Glutamatergic neuron (in vitro differentiated cells): ENCODE measurements around the gene BAAT. TPM values are rescaled to one million over a fixed set of nuclear protein-coding genes. Genes with fewer than 3 reads are reported as not detected.

Experiments
- DNase-seq: peaks from one replicate; pipeline ENCODE4 v3.0.0; 2022
- H3K27ac Mint-ChIP-seq: one replicate; pipeline ENCODE4 v1.8.0; 2020; ENCODE audit warnings: mild to moderate bottlenecking, mixed read lengths, inconsistent platforms; ENCODE audit not compliant: unreplicated experiment
- H3K27me3 Mint-ChIP-seq: one replicate; pipeline ENCODE4 v1.8.0; 2020; ENCODE audit warnings: mild to moderate bottlenecking, moderate library complexity, mixed read lengths, inconsistent platforms; ENCODE audit not compliant: unreplicated experiment
- H3K36me3 Mint-ChIP-seq: one replicate; pipeline ENCODE4 v1.8.0; 2020; ENCODE audit warnings: mild to moderate bottlenecking, mixed read lengths, inconsistent platforms; ENCODE audit not compliant: unreplicated experiment
- H3K4me1 Mint-ChIP-seq: one replicate; pipeline ENCODE4 v1.8.0; 2020; ENCODE audit warnings: mild to moderate bottlenecking, low read depth, mixed read lengths, inconsistent platforms; ENCODE audit not compliant: unreplicated experiment
- H3K4me3 Mint-ChIP-seq: one replicate; pipeline ENCODE4 v1.8.0; 2020; ENCODE audit warnings: mild to moderate bottlenecking, mixed read lengths, inconsistent platforms; ENCODE audit not compliant: unreplicated experiment
- H3K9me3 Mint-ChIP-seq: one replicate; pipeline ENCODE4 v1.8.0; 2020; ENCODE audit warnings: mild to moderate bottlenecking, moderate library complexity, mixed read lengths, inconsistent platforms; ENCODE audit not compliant: unreplicated experiment
- total RNA-seq: library from RNA; stranded (reverse); fragmentation: NEBNext Ultra II Directional; extraction: Animal tissue kit (Norgen Biotek cat#: 25700); gene quantifications from one replicate; pipeline ENCODE4 v1.2.1, GENCODE V29; 2021; ENCODE audit not compliant: unreplicated experiment
- TF ChIP-seq, protein P1 (sequence below): fragments of 200-600 bp; sonication (generic); IDR thresholded peaks from one replicate; pipeline ENCODE4 v1.5.0; 2021; ENCODE audit not compliant: partially characterized antibody, unreplicated experiment

BAAT gene
- total RNA-seq, 1 donor from 2014 or later = 0.54 TPM

DNA sequence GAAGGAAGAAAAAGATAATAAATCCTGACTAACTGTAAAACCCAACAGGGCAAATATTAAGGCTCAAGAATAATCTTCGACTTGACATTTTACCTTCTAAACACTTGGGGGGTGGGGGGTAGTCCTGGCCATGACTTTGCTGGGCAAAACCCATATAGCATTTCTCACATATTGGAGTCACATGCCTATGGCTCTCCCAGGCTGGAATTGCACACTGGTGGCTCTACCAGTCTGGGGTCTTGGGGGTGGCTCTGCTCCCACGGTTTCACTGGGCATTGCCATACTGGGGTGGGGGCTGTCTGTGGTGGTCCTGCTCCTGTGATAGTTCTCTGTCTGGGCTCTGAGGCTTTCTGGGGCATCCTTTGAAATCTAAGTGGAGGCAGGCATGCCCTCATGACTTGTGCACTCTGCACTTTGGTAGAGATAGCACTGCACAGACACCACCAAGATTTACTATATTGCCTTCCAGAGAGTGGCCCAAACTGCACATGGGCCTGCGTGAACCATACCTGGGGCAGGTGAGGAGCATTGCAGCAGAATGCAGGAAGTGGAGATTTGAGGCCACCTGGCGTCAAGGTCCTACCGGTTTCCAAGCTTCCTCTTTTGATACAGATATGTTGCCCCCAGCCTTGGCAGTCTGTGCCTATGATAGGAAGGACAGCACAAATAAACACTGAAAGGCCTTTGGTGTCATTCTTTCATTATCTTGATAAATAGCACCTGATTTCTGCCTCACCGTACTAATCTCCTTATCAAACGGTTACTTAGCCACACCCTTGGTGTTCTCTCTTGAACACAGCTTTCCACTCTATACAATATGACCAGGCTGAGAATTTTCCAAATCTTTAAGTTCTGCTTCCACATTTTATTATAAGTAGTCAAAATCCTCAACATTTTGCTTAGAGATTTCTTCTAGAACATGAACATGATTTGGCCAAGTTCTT lies 29.8 kb downstream of the BAAT start:
- TF ChIP-seq, protein P1, sequence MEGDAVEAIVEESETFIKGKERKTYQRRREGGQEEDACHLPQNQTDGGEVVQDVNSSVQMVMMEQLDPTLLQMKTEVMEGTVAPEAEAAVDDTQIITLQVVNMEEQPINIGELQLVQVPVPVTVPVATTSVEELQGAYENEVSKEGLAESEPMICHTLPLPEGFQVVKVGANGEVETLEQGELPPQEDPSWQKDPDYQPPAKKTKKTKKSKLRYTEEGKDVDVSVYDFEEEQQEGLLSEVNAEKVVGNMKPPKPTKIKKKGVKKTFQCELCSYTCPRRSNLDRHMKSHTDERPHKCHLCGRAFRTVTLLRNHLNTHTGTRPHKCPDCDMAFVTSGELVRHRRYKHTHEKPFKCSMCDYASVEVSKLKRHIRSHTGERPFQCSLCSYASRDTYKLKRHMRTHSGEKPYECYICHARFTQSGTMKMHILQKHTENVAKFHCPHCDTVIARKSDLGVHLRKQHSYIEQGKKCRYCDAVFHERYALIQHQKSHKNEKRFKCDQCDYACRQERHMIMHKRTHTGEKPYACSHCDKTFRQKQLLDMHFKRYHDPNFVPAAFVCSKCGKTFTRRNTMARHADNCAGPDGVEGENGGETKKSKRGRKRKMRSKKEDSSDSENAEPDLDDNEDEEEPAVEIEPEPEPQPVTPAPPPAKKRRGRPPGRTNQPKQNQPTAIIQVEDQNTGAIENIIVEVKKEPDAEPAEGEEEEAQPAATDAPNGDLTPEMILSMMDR = no peak
- Mint-ChIP-seq H3K27me3 (no peaks in the 10 kb centered on the region), H3K36me3 (peaks cover 5% of the 10 kb centered on the region), H3K4me3 (no peak overlapping the region), H3K9me3 (no peaks in the 10 kb centered on the region), H3K4me1 (no peaks in the 10 kb centered on the region), H3K27ac (no peak overlapping the region)
- no peak for DNase-seq

DNA sequence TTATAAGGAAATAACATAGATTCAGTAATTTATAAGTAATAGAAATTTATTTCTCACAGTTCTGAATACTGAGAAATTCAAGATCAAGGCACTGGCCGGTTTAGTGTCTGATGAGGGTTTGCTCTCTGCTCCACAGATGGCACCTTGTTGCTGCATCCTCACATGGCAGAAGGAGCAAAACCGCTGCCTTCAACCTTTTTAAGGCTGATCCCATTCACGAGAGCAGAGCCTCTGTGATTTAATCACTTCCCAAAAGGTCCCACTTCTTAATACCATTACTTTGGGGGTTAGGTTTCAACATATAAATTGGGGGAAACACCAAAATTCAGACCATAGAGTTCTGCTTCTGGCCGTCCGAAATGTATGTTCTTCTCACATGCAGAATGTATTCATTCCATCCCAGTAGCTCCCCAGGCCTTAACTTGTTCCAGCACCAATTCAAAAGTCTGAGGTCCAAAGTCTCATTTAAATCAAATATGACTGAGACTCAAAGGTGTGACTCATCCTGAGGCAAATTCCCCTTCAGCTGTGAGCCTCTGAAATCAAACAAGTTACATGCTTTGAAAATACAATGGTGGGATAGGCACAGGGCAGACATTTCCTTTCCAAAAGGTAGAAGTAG lies 30.6 kb downstream of the BAAT start:
- Mint-ChIP-seq H3K4me1 (no peaks in the 10 kb centered on the region), H3K4me3 (no peak overlapping the region), H3K27ac (no peak overlapping the region), H3K27me3 (no peaks in the 10 kb centered on the region), H3K9me3 (no peaks in the 10 kb centered on the region), H3K36me3 (peaks cover 5% of the 10 kb centered on the region)
- no peak for DNase-seq
- TF ChIP-seq, protein P1 = no peak

DNA sequence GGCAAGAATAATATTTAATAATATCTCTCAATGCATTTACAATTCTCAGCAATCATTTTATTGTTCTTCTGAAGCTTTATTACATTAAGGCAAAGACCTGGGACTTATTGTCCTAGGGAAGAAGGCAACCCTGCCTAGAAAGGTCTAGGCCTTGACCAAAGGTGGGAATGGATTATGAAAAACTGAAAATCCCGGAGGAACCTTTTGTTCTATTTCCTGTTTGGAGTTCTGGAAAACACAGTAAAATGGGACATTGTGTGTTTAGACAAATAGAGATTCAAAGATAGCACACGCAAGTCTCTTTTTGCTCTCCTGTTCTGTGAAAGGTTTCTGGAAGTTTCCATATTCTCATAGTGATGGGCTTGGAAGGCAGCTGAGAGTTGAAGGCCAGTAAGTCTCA lies 31.1 kb downstream of the BAAT start:
- TF ChIP-seq, protein P1 = no peak
- no peaks in the 10 kb centered on the region for H3K4me1 Mint-ChIP-seq

DNA sequence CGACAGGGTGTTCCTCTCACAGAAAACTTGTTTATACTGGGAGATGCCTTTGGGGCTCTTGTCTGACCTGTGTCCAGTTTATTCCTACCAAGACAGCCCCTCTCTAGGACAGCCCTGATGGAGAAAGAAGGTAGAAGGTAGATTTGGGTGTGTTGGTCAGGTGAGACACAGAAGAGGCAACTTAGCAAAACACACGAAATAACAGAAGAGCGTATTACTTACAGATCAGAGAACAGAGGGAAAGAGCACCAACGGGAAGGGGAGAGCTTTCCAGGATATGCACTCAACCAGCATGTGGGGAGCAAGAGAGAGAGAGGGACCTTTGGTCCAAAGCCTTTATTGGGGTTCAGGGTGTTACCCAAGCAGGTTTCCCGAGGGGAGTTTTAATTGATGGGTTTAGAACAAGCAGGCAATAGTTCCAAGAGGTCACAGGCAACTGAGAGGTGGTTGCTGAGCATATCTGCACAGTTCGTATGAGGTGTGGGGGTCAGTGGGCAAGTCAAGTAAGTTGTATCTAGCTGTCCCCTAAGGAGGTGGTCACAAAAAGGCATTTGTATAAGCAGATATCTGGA lies 31.8 kb downstream of the BAAT start:
- Mint-ChIP-seq H3K36me3 (peaks cover 5% of the 10 kb centered on the region), H3K4me1 (peaks cover under 1% of the 10 kb centered on the region), H3K27me3 (no peaks in the 10 kb centered on the region), H3K4me3 (no peak overlapping the region), H3K9me3 (no peaks in the 10 kb centered on the region), H3K27ac (no peak overlapping the region)
- TF ChIP-seq, protein P1 = no peak
- DNase-seq = no peak

More for the DNA sequence above, 31.1 kb downstream of the BAAT start:
- Mint-ChIP-seq H3K27me3 (no peaks in the 10 kb centered on the region), H3K4me3 (no peak overlapping the region), H3K36me3 (peaks cover 5% of the 10 kb centered on the region), H3K27ac (no peak overlapping the region), H3K9me3 (no peaks in the 10 kb centered on the region)
- no peak for DNase-seq
